GM15510 (cell line): ENCODE results near the gene LHX4.

Experiments used
- POLR2A ChIP-seq: IDR thresholded peaks from 3 replicates; pipeline ENCODE4 v1.6.1; 2011; ENCODE audit warnings: borderline replicate concordance; ENCODE audit not compliant: insufficient read length; ENCODE audit errors: extremely low read depth

The LHX4 gene

GRCh38 chr1:180193141-180194047 is 36.7 kb upstream of the LHX4 start:
- no peak for TF ChIP-seq POLR2A

DNA sequence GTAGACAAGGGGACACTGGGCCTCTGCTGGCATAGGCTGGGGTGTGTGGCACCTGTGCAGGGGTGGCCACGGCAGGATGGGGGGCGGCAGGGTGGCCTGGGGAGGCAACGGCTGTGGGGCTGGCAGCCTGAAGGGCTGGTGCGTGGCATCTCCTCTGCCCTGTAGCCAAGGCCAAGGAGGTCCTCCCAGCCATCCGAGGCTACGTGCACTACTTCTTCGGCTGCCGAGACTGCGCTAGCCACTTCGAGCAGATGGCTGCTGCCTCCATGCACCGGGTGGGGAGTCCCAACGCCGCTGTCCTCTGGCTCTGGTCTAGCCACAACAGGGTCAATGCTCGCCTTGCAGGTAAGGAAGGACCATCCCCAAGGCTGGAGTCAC is 36.0 kb upstream of the LHX4 start:
- no peak for TF ChIP-seq POLR2A

- no peak for TF ChIP-seq POLR2A
These were observed 35.4 kb upstream of the LHX4 start for GRCh38 chr1:180194546-180195207.

DNA sequence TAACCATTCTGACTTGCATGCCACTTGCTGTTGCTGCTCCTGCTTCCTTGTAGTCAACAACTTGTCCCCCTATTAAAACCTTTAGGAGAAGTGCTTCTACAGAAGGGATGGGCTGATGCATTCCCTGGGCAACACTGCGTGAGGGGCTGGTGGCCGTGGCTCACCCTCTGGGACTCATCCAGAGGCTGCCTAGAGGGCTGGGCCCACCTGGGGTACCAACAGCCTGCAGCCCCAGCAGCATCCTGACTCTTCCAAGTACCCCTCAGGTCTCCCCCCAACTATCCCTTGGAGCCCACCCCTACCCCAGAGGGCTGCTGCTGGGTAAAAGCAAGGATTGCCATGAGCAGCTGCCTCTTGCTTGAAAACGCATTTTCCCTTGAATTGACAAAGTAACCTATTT is 34.7 kb upstream of the LHX4 start:
- TF ChIP-seq POLR2A: no peak

- TF ChIP-seq POLR2A: no peak
These were observed 34.1 kb upstream of the LHX4 start for GRCh38 chr1:180195916-180196315.

DNA sequence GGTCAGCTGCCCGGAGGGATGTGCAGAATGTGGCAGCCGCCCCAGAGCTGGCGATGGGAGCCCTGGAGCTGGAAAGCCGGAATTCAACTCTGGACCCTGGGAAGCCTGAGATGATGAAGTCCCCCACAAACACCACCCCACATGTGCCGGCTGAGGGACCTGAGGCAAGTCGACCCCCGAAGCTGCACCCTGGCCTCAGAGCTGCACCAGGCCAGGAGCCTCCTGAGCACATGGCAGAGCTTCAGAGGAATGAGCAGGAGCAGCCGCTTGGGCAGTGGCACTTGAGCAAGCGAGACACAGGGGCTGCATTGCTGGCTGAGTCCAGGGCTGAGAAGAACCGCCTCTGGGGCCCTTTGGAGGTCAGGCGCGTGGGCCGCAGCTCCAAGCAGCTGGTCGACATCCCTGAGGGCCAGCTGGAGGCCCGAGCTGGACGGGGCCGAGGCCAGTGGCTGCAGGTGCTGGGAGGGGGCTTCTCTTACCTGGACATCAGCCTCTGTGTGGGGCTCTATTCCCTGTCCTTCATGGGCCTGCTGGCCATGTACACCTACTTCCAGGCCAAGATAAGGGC is 33.5 kb upstream of the LHX4 start:
- no peak for TF ChIP-seq POLR2A

DNA sequence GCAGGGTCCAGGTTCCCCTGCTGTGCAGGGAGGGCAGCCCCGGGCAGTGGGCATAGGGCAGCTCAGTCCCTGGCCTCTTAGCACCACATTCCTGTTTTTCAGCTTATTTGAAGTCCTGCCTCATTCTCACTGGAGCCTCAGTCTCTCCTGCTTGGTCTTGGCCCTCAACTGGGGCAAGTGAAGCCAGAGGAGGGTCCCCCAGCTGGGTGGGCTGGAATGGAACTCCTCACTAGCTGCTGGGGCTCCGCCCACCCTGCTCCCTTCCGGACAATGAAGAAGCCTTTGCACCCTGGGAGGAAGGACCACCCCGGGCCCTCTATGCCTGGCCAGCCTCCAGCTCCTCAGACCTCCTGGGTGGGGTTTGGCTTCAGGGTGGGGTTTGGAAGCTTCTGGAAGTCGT is 32.8 kb upstream of the LHX4 start:
- TF ChIP-seq POLR2A: no peak

DNA sequence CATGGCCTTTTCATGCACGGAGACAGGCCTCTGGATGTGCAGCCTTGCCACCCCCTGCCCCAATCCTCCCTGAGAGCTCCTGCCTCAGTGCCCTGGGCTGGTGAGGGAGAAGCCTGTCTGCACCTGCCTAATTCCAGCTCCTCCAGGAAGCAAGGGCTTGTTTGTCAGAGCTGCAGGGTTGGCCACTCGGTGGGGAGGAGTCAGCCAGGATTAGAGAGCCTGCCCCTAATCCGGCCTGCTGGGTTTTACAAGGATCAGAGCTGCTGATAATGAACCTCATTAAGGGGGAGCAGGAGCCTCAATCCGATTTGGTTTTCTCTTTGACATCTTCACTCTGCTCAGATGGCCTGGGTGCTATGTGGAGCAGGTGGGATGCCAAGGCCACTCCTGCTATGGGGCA is 31.9 kb upstream of the LHX4 start:
- no peak for TF ChIP-seq POLR2A

GRCh38 chr1:180198611-180199010 is 31.5 kb upstream of the LHX4 start:
- no peak for TF ChIP-seq POLR2A

DNA sequence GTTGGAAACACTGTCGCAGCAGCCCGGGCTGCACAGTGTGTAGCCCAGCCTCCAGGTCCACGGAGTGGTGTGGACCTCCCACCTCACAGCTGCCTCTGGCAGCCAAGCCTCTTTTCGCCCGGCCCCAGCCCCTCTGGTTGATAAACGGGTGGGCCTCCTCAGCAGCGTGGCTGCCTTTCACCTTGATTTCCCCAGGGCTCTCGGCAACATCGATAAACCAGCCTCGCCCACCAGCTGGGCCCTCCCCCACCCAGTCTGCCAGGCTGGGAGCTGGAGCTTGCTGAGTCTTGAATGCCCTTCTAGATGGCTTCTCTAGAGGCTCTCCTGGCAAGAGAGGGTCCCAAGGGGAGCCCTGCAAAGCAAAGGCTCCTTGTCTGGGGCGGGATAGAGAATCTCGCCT is 31.0 kb upstream of the LHX4 start:
- TF ChIP-seq POLR2A: no peak

DNA sequence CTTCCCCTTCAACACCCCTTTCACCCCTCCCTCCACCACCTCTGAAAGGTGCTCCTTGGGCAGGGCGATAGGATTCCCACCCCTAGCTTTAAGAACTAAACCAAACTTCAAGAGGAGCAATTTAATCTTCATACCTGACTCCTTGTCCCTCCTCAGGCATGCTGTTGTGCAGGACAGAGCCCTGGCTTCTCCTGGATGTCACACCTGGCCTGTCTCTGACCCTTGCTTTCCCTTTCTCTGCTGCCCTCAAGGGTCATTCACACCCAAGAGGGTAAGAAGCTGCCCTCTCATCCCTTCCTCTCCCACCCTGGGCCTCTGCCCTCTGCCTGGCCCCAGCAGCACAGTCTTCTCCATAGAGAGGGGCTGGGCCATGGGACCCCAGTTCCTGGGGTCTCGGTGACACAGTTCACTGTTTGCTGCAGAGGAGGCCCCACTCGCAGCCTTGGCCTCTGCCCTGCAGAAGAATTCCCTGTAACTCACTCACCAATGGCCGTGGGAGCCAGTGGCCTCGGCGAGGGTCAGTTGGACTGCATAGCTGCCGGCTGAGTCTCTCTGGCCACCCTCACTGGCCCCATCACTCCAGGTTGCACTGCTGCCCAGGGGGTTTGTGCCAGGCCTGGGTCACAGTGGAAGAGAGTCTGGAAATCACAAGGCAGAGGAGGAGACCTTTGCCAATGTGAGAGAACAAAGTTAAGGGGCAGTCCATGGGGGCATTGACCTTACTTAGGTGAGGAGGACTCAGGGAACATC is 28.4 kb upstream of the LHX4 start:
- TF ChIP-seq POLR2A: no peak

- no peak for TF ChIP-seq POLR2A
These were observed 25.8 kb upstream of the LHX4 start for GRCh38 chr1:180204231-180204630.

- TF ChIP-seq POLR2A: no peak
These were observed 23.5 kb upstream of the LHX4 start for GRCh38 chr1:180206581-180206980.

GRCh38 chr1:180208264-180208663 is 21.8 kb upstream of the LHX4 start:
- no peak for TF ChIP-seq POLR2A
